GM12872 (cell line): ENCODE data around the gene PPP6R2.

Experiments used
- TF ChIP-seq, protein P1 (sequence below): IDR thresholded peaks from 3 replicates; pipeline ENCODE4 v1.5.1; 2011; ENCODE audit warnings: low read depth, mild to moderate bottlenecking, low read length, moderate library complexity; ENCODE audit not compliant: insufficient read depth

PPP6R2 gene

DNA sequence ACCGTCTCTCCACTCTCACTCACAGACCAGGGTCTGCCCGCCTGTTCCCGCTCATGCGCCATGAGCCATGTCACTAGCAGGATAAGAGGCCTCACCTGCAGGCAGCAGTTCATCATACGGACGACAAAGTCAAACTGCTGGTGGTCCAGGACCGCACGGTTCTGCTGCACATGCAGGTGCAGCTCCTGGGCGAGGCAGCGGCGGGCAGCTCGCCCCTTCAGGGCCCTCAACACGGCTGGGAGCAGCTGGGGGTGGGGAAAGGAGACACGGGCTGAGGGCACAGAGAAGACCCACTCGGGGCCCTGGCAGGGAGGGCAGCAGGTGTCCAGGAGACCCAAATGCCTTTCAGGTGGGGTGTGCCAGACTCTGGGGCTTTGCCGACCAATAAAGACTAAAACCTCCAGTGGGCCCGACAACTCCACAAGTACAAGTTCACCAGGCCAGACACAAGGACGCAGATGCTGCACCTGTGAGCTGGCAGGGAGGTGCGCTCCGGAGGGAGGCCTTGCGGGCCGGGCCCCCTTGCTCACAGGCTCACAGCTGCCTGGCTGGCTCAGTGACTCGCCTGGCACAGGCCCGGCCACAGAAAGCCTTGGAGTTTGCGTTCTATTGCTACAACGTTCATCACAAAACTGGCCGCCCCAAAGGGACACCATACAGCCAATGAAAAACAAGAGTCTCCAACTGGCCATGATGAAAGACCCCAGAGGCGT lies 120.2 kb downstream of the PPP6R2 start:
- TF ChIP-seq, protein P1, sequence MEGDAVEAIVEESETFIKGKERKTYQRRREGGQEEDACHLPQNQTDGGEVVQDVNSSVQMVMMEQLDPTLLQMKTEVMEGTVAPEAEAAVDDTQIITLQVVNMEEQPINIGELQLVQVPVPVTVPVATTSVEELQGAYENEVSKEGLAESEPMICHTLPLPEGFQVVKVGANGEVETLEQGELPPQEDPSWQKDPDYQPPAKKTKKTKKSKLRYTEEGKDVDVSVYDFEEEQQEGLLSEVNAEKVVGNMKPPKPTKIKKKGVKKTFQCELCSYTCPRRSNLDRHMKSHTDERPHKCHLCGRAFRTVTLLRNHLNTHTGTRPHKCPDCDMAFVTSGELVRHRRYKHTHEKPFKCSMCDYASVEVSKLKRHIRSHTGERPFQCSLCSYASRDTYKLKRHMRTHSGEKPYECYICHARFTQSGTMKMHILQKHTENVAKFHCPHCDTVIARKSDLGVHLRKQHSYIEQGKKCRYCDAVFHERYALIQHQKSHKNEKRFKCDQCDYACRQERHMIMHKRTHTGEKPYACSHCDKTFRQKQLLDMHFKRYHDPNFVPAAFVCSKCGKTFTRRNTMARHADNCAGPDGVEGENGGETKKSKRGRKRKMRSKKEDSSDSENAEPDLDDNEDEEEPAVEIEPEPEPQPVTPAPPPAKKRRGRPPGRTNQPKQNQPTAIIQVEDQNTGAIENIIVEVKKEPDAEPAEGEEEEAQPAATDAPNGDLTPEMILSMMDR = no peak

DNA sequence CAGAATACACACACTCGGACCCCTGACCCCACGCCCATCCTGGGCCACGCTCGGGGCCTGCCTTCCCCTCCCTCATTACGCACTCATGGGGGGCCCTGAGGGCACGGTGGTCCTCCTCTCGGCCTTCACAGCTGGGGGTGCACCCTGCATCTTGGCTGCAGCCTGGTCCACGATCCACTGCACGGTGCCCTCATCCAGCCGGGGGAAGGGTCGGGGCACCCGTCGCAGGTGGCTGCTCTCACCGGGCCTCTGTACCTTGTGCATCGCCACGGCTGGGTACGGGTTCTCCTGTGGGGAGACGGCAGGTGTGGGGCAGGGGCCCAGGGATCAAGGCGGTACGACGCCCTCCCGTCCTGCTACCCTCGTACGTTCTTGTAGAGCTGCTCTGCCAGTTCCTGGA lies 121.3 kb downstream of the PPP6R2 start:
- TF ChIP-seq, protein P1 = no peak

DNA sequence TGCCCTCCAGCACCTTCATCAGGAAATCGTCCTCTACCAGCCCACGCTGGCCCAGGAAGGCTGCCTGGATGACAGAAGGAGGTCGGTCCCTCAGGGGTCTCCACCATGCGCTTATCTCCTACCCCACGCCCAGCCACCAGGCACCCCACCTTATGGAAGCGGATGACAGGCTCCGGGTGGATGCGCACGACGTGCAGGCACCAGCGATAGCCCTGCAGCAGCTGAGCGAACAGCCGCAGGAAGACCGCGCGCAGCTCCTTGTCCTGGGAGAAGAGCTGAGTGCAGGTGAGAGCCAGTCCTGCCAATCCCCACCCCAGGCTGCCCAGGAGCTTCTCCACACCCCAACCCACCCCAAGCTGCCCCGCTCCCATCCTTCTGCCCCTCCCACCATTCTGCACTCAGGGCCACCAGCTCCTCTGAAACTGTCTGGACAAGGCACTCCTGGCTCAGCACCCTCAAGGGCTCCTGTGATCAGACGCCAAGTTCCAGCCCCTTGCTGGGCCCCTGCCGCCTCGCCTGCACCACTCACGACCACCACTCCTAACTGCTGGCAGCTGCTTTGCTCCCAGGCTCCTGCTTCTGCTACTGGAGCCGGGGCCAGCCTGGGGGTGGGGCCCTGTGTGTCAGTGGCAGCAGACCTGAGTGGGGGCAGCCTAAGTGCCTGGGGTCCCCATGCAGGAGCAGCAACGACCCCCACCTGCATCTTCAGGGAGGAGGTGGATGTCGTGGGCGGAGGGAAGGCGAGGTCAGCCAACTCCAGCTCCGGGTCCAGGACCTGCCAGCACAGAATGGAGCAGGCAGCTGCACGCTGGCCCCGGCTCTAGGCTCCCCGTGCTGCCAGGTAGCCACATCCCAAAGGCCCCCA lies 122.2 kb downstream of the PPP6R2 start:
- TF ChIP-seq, protein P1 = no peak

DNA sequence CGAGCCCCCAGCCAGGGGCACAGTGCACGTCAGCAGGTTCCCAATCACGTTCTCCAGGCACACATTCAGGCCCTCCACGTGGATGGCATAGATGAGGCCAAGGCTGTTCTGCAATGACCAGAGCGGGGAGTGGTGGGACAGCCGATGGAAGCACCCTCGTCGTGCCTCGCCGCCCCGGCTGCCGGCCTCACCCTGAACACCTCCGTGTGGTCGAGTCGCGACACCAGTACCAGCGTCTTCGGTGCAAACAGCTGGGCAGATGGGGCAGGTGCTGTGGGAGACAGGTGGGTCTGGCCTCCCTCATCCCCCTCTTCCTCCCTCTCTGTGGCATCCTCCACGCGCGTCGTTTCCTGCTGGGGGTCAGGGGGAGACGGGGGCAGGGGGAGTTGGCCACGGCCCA lies 124.2 kb downstream of the PPP6R2 start:
- TF ChIP-seq, protein P1 = no peak

DNA sequence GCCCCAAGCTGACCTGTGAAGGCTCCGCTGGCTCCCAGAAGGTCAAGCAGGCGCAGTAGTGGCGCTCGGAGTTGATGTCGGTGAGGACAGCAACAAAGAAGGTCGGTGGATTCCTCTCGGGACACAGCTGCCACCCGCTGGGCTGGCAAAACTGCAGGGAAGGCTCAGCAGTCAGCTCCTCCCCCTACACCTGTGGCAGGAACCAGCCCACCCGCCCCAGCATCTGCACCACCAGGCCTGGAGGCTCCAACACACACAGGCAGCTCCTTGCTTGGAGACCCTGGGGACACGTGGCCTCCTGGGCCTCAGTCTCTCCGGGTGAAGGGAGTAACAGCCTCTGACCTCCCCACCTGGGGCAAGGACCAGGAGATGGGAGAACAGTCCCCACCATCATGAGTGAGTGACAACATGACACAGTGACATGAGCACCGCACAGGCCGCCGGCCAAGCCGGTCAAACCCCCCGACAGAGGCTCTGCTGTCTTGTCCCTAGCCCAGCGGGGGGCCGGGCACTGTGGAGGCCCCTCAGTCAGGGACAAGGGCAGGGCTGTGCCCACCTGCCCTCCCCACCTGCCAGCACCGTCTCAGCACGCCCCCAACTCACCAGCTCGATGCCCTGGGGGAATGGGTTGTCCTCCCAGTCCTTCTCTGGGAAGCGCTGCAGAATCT lies 124.8 kb downstream of the PPP6R2 start:
- TF ChIP-seq, protein P1 = no peak

DNA sequence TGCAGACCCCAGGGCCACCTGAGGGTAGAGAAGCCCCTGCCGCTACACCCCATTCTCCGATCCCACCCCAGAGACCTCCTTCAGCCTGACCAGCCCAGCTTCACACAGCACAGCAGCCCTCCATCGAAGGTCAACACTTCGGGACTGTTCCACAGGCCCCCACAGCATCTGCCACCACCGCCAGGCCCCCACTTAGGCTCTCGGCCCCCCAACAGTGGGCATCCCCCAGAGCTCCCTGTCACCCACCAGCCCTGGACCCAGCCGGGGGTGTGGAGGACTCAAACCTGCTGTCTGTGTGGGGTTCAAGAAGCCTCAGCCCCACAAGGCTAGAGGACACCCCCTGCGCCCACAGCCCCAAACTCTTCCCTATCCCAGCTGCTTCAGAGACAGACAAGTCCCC lies 125.5 kb downstream of the PPP6R2 start:
- TF ChIP-seq, protein P1 = no peak

DNA sequence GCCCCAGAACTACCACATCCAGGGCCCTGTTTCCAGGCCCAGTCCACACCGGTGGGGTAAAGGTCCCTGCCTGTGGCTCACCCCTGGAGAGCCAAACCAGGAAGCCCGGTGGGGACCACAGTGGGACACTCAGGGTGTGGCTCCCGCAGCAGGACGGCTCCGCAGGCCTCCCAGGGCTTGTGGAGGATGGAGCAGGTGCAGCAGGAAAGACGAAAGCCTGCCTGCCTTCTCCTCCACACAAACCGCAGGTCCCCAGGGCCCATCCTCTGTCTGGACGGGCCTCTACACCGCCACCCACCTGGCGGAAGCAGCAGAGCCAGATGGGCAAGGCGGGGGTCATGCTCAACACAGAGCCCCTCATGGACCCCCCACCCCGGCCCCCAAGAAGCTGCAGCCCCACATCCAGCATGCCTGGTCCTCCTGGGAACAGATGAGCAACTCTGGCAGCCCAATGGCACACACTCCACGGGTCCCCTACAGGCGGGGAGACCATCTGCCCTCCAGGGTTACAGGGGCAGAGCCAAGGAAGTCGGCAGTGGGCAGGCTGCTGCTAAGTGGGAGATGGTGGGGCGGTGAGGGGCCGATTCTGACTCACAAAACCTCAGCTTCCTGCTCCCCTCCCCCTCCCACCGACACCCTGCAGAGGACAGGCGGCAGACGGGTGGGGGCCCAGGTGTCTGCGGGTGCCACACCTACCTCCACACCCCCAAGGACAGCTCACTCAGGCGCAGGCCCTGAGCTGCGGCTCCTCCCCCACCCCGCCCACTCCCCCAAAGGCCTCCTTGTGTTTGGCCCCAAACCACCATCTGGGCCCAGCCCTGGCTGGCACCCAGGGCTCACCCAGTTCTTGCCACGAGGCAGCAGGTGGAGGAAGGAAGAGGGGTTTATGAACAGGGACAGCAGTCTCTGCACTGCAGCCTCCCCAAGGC lies 126.5 kb downstream of the PPP6R2 start:
- TF ChIP-seq, protein P1 = peak; percentile 35; the same call in 1 of the 3 replicates
